Ovary (tissue), 3 donors: Measurements from ENCODE around the gene CSTF1.

ENCODE experiments used
- CTCF ChIP-seq, 3 donors: fragments of 450-650 bp in 2 of 3; fragments of 200-600 bp in 1 of 3; IDR thresholded peaks; one replicate each; pipeline versions ENCODE4 v1.5.1 to v1.8.0; 2016 to 2022; ENCODE audit warnings: antibody characterized with exemption in 3 of 3, mild to moderate bottlenecking in 1 of 3
- EP300 ChIP-seq: sonication (generic); formaldehyde crosslinking; IDR thresholded peaks from one replicate; pipeline ENCODE4 v1.6.1; 2017; ENCODE audit warnings: antibody characterized with exemption
- POLR2A ChIP-seq: fragments of 450-650 bp; IDR thresholded peaks from one replicate; pipeline ENCODE4 v1.6.1; 2017; ENCODE audit warnings: antibody characterized with exemption, mild to moderate bottlenecking, moderate library complexity
- donor health status: DM: no; HTN: no; CAD: no.

- TF ChIP-seq EP300 (no peak), CTCF (IDR thresholded peaks at IDR 0.05) (no peak), POLR2A (no peak)
Measured at GRCh38 chr20:56380375-56380774, 12.1 kb upstream of the CSTF1 start.
